MV-4-11 (cell line): ENCODE results near the gene USP10.
"Not testable (repeated sequence)": the region's sequence is repeated elsewhere in the genome, so short reads cannot be mapped to it uniquely, and the experiment has no call there.

Source experiments
- DNase-seq: peaks from one replicate; lab custom pipeline; 2025; lab: John Stamatoyannopoulos, UW

Gene USP10

GRCh38 chr16:84673561-84673960 is 26.2 kb upstream of the USP10 start:
- peak; percentile 76 for DNase-seq

GRCh38 chr16:84675423-84675822 is 24.4 kb upstream of the USP10 start:
- no peak for DNase-seq

DNA sequence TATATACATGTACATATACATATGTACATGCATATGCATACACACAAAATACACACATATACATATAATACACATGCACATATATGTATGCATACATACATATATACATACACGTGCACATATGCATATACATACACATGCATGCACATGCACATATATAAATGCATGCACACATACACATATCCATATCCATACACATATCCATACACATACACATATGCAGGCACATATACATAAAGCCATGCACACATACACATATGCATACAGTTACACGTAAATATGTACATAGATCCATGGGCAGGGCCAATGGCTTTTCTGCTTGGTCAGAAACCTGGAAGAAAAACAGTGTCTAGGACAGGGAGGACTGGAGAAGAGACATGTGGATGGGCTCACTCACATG is 23.9 kb upstream of the USP10 start:
- DNase-seq, result no peak

DNA sequence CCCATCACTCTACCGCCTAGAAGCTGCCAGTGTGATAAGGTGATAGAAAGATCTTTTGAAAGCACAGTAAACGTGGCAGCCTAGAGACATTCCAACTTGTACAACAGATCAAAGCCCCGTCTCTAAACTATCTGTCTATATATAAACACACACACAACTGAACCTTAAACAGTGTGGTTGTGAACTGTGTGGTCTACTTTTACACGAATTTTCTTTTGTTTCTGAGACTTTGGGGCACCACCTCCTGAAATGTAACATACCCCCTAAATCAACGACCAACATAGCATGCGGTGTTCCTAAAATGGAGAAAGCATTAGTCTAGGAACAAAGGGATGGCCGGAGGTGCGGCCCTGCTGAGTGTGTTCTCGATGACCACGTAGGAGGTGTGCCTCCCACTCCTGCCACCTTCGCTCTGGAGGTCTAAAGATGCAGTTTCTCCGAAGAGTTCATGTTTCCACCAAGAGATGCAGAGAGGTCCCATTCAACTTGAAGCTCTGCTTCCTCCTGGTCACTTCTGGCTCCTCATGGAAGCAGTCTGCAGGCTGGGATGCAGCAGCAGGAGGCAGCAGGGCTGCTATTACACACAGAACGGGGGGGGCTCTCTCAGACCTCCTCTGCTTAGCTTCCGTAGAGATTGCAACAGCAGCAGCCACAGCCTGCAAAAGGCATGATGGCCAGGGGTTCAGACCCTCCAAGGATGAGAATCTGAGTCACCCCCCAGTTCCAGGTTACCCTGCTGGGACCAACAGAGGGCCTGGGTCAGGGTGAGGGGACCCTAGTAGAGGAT is 22.6 kb upstream of the USP10 start:
- DNase-seq, result no peak

DNA sequence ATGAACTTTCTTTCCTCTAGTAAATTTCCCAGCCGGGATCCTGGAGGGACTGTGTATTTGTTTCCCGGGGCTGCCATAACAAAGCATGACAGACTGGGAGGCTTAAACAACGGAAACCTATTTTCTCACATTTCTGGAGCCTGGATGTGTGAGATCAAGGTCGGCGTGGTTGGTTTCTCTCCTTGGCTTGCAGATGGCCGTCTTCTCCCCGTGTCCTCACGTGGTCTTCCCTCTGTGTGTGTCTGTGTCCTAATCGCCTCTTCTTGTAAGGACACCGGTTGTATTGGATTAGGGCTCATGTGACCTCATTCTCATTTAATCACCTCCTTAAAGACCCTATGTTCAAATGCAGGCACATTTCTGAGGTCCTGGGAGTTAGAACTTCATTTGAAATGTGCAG is 22.0 kb upstream of the USP10 start:
- DNase-seq, result no peak

- DNase-seq, result no peak
Measured at GRCh38 chr16:84678541-84678940, 21.3 kb upstream of the USP10 start.

DNA sequence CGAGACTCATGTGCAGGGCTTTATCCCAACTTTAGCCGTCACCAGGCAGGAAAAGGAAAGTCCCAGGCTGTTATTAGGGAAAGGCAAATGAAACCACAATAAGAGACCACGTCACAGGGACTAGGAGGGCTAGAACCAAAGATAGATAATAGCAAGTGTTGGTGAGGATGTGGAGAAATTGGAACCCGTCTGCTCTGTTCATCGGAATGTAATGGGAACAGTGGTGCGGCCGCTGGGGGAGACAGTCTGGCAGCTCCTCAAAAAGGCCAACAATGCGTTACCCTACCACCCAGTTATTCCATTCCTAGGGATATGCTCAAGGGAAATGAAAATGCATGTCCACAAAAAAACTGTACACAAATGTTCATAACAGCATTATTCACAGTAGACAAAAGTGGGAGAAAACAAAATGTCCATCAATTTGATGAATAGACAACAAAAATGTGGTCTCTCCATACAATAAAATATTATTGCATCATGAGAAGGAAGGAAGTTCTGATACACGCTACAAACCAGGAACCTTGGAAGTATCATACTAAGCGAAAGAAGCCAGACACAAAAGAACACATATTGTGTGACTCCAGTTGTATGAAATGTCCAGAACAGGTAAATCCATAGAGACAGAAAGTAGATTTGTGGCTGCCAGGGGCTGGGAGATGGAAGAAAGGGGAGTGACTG is 19.5 kb upstream of the USP10 start:
- no peak for DNase-seq

DNA sequence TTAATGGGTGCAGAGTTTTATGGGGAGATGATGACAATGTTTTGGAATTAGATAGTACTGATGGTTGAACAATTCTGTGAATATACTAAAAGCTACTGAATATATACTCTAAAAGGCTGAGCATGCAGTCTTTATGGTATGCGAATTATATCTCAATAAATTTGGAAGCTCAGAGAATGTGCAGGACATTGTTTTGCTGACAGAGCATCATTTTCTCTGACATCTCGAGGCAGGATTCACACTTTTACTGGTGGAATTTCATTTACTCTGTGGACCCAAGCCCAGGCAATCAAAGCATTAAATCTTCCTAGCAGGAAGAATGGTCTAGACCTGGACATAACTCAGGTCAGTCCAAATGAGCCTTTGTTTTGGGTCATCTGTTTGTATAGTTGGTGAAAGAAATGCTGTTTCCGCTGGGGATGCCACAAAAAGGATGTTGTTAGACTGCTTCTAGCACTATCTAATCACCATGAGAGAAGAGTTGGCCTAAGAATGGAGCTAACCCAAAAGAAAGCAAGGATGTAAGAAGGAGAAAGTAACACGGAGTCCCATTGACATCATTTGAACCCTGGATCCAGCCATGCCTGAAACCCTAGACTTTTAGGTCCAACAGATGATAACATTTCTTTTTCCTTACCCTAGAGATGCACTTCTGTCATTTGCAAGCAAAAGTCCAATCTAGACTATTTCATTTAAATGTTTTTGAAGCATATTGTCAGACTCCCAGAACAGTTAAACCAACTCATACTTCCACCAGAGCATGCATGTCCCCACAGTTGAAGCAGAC is 18.8 kb upstream of the USP10 start:
- DNase-seq, result no peak

GRCh38 chr16:84683691-84684591 is 15.9 kb upstream of the USP10 start:
- no peak for DNase-seq

DNA sequence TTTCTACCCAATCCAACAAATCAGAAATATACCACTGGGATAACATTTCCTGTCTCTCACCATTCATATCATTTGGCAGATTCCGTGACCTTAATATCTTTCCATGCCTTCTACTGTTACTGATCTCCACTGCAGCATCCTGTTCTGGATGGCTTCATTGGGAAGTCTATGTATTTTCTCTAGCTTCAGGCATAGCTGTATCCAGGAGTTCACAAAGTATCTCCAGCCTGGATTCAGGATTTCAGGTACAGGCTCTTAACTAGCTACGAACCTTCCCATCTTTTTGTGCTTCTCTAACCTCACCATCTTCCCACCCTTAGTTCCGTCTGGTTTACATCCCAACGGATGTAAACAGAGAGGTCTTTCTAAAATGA is 15.2 kb upstream of the USP10 start:
- DNase-seq, result no peak

GRCh38 chr16:84685210-84685609 is 14.6 kb upstream of the USP10 start:
- no peak for DNase-seq

DNA sequence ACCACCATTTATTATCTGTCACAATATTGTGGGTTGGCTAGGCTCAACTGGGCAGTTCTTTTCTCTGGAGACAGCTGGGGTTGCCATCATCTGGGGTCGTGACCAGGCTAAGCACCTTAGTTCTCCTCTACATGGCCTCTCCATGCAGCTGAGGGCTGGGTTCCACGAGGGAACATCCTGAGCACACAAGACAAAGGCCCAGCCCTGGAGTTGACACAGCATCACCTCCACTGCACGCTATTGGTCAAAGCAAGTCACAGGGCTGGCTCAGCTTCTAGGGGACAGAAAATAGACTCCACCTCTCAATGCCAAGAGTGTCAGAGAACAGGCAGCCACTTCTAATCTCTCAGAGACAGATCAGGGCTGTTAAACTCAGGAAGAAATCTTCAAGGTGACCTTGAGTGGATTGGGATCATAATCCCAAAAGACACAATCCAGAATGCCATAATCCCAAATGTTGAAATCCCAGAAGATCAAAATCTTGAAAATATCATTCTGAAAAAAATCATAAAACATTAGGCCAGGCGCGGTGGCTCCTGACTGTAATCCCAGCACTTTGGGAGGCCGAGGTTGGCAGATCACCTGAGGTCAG is 13.0 kb upstream of the USP10 start:
- DNase-seq, result peak; percentile 66

GRCh38 chr16:84687715-84688114 is 12.1 kb upstream of the USP10 start:
- DNase-seq, result peak; percentile 91

- DNase-seq, result not testable (repeated sequence)
Measured at GRCh38 chr16:84688163-84688562, 11.6 kb upstream of the USP10 start.

GRCh38 chr16:84689111-84689510 is 10.7 kb upstream of the USP10 start:
- DNase-seq, result no peak

- no peak for DNase-seq
Measured at GRCh38 chr16:84690088-84690819, 9.5 kb upstream of the USP10 start.

- DNase-seq, result peak; percentile 72
Measured at GRCh38 chr16:84692451-84693214, 7.2 kb upstream of the USP10 start.

DNA sequence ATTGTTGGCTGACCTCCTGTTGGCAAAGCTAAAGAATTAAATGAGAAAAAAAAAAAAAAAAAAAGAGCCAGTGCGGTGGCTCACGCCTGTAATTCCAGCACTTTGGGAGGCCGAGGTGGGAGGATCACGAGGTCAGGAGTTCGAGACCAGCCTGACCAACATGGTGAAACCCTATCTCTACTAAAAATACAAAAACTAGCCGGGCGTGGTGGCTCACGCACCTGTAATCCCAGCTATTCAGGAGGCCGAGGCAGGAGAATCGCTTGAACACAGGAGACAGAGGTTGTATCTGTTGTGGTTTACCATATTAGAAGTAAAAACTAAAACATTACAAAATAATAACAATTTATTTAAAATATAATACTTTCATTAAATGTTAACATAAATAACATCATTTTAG is 5.9 kb upstream of the USP10 start:
- DNase-seq, result not testable (repeated sequence)

GRCh38 chr16:84694980-84695379 is 4.8 kb upstream of the USP10 start:
- no peak for DNase-seq

DNA sequence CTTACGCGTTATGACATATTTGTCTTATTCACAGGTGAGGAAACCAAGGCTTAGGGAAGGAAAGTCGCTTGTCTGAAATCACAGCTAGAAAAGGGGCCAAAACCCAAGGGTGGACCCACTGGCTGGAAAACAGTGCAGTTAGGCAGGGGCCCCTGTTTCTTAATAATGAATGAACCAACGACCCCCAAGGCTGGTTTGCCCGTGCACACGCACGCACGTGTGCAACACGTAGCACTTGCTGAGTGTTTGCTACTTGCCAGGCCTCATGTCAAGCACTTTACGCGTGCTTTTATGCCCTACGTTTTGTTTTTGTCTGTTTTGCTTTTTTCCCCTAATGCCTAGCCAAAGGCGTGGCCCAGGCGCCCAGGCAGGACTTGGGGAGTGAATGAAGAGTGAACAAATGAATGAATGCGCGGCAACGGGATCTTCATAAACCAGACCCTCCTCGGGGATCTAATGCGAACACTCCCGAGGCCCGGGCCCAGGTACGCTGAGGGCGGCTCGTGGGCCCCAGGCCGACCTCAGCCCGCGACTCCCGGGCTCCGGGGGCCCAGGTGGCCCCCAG is 571 bp upstream of the USP10 start:
- no peak for DNase-seq
